GM21576 (cell line): Measurements from ENCODE around the gene CTSH.
"Not testable (repeated sequence)": the region's sequence is repeated elsewhere in the genome, so short reads cannot be mapped to it uniquely, and the experiment has no call there.

Experiments
- ATAC-seq: cut with Tn5 transposase; IDR thresholded peaks from one replicate; pipeline ENCODE4 v1.9.1; 2021; ENCODE audit warnings: mild to moderate bottlenecking, moderate library complexity; ENCODE audit not compliant: unreplicated experiment

Gene CTSH

GRCh38 chr15:78898540-78898939, 46.3 kb downstream of the CTSH start:
- ATAC-seq, result no peak

- ATAC-seq, result no peak
These were observed 49.4 kb downstream of the CTSH start for GRCh38 chr15:78895471-78895870.

- ATAC-seq, result no peak
These were observed 51.3 kb downstream of the CTSH start for GRCh38 chr15:78893538-78893937.

GRCh38 chr15:78889000-78889399, 55.8 kb downstream of the CTSH start:
- no peak for ATAC-seq

GRCh38 chr15:78881681-78882080, 63.2 kb downstream of the CTSH start:
- no peak for ATAC-seq

- no peak for ATAC-seq
These were observed 64.0 kb downstream of the CTSH start for GRCh38 chr15:78880813-78881212.

GRCh38 chr15:78880242-78880533, 64.7 kb downstream of the CTSH start:
- no peak for ATAC-seq

- ATAC-seq, result no peak
These were observed 65.2 kb downstream of the CTSH start for GRCh38 chr15:78879517-78880241.

GRCh38 chr15:78878356-78878755, 66.5 kb downstream of the CTSH start:
- no peak for ATAC-seq

GRCh38 chr15:78876954-78877353, 67.9 kb downstream of the CTSH start:
- not testable (repeated sequence) for ATAC-seq

GRCh38 chr15:78875107-78875914, 69.5 kb downstream of the CTSH start:
- ATAC-seq, result no peak

GRCh38 chr15:78873793-78874765, 70.8 kb downstream of the CTSH start:
- no peak for ATAC-seq

GRCh38 chr15:78872972-78873792, 71.7 kb downstream of the CTSH start:
- peak; percentile 60 for ATAC-seq

- peak; percentile 73 for ATAC-seq
These were observed 72.5 kb downstream of the CTSH start, which contains the start of gene MORF4L1 for GRCh38 chr15:78872155-78872971. Gene MORF4L1, plus strand, starts transcription at chr15:78872890. Its CDS starts 128 bp downstream, at chr15:78873018.

GRCh38 chr15:78871483-78872127, 73.2 kb downstream of the CTSH start:
- not testable (repeated sequence) for ATAC-seq
